IPS-18c (cell line): Measurements from ENCODE around the gene DPH7.
"Not testable (repeated sequence)": the region's sequence is repeated elsewhere in the genome, so short reads cannot be mapped to it uniquely, and the experiment has no call there.

Experiments used
- H3K4me3 ChIP-seq: 2 replicates; pipeline ENCODE4 v1.7.0; 2013; ENCODE audit warnings: low read depth, mild to moderate bottlenecking, low read length, moderate library complexity; ENCODE audit not compliant: insufficient read depth
- H3K9me3 ChIP-seq: one replicate; pipeline ENCODE4 v1.6.1; 2013; ENCODE audit warnings: mild to moderate bottlenecking, low read length, moderate library complexity; ENCODE audit not compliant: control insufficient read depth, insufficient read depth

The DPH7 gene

DNA sequence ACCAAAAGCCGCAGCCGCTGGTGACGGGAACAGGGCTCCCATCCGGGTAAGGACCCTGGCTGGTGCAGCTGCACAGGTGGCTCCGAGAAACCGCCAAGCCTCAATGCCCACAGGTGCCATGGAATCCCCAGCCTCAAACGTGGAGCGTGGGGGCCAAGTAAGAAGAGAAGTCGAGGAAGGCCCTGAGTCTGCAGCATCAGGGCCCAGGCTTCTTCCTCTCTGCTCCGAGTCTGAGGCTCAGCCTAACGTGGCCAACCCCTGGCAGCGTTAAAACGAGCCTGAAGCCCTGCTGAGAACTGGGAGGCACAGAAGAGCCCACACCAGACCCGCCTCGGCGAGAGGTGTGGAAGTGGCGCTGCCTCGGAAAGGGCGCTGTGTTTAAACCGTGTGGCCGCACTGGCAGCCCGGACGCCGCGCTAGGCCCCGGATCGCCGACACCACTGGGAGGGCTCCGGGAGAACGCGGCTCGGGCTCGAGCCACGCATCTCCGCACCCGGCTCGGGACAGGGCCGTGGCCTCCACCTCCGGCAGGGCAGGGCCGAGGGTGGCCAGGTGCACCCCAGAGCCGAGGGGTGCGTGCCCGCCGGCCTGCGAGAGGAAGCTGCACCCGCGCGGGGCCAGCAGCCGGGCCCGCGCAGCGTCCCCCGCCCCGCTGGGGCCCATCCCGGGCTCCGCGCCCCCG is 10.9 kb upstream of the DPH7 start:
- Histone ChIP-seq H3K4me3 (peak overlapping the region; percentile 73), H3K9me3 (no peaks in the 10 kb centered on the region)

DNA sequence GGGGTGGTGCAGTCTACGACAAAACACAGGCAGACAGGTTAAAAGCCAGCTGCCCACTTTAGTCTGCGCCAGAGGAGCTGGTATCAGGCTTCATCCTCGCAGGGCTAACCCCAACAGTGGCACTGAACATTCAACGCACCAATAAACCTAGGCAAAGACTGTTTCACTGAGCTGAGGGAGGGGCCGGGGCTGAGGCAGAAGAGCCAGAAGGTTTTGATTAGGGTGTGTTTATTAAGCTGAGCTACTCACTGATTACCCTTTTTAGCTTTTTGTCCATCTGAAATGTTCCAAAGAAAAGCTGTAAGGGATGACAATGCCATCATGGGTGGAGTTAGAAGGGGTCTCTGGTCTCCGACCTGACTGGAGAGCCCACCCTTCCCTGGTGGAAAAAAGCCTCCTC is 10.2 kb upstream of the DPH7 start:
- Histone ChIP-seq H3K9me3 (no peaks in the 10 kb centered on the region), H3K4me3 (peak overlapping the region; percentile 73)

DNA sequence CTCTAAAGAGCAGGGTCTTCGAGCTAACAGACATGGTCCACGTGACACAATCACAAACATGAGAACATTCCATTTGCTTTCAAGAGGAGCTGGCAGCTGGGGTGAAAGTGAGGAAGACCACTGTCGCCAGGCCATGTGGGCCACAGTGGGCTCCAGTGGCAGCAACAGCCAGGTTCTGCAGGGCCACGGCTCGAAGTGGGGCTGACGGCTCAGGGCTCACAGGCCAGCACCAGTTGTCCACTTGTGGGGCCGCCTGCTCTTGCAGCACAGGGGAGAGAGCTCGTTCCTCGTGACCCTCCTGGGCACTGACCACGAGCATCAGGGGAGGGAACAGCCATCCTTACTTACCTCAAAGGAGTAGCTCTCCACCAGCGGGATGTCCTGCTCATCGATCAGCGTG is 9.6 kb upstream of the DPH7 start:
- Histone ChIP-seq H3K4me3 (peak overlapping the region; percentile 73; the same call in 1 of the 2 replicates), H3K9me3 (no peaks in the 10 kb centered on the region)

DNA sequence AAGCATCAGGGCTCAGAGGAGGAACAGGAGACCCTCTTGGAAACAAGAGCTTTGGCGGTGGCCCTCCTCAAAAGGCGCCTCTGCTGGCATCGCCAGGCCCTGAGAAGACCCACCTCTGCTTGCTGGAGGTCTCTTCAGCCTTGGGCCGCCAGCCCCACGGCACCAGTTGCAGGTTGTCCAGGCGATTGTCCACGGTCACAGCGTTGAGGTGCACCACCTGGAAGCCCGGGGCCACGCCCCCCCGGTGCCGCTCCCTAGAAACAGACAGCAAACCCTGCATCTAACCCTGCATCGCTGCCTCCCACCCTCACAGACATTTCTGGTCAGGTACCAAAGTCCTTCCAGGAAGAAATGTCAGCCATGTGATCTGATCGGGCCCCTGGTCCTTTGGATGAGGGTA is 8.1 kb upstream of the DPH7 start:
- Histone ChIP-seq H3K4me3 (no peak overlapping the region), H3K9me3 (no peaks in the 10 kb centered on the region)

DNA sequence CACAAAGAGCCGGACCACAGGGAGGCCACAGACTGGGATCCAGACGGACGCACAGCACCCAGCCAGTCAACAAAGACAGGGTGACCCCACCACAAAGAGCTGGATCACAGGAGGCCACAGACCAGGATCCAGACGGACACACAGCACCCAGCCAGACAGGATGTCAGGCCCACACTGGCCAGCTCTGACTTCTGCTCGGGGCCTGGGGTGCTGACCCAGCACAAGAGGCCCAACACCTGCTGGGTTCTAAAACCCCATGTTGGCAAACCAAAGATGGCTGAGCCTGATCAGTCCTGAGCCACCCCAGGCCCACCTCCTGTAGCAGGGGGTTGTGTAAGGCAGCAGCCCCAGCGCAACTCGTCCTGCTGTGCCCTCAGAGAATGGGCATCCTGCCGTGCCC is 5.2 kb upstream of the DPH7 start:
- Histone ChIP-seq H3K4me3 (no peak overlapping the region), H3K9me3 (no peaks in the 10 kb centered on the region)

DNA sequence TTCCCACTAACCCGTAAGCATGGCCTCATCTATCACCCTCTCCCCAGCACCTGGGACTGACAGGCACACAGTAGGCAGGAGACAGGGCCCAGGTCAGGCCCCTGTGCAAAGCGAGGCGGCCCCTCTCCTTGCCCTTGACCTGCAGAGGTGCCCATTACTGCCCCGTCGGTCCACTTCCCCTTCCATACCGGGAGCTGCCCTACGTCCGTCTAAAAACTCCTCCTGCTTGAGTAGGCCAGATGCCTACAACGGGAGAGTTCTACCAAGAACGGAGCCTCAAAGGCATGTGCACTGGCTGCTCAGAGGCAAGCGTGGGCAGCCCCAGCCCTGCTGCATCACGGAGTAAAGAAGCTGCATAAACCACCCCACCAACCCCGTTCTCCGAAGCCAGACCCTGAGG is 4.6 kb upstream of the DPH7 start:
- Histone ChIP-seq H3K4me3 (no peak overlapping the region), H3K9me3 (no peaks in the 10 kb centered on the region)

DNA sequence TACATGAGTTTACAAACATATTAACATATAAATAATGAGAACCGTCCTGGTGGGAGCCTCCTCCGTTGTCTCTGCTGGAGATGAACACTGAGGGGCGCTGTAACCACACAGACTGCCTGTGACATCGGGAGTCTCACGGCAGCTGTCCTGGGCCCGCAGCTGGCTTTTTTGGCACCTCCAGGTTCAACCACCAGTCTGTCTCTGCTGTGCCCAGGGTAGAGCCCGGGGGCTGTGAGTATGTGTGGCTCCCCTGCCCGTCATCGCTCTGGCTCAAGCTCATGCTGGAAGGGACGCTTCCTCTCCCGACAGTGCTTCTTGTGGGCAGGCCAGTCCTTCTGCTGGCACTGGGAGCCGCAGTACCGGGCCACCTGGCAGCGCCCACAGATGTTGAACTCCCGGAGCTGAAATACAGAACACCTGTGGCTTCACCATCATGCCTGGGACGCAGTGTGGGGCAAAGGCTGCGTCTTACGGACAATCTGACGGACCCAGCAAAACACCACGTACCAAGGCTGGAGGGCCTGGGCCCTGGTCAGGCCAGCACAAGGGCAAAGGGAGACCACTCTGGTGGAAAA is 3.6 kb upstream of the DPH7 start:
- H3K9me3 ChIP-seq: no peaks in the 10 kb centered on the region

DNA sequence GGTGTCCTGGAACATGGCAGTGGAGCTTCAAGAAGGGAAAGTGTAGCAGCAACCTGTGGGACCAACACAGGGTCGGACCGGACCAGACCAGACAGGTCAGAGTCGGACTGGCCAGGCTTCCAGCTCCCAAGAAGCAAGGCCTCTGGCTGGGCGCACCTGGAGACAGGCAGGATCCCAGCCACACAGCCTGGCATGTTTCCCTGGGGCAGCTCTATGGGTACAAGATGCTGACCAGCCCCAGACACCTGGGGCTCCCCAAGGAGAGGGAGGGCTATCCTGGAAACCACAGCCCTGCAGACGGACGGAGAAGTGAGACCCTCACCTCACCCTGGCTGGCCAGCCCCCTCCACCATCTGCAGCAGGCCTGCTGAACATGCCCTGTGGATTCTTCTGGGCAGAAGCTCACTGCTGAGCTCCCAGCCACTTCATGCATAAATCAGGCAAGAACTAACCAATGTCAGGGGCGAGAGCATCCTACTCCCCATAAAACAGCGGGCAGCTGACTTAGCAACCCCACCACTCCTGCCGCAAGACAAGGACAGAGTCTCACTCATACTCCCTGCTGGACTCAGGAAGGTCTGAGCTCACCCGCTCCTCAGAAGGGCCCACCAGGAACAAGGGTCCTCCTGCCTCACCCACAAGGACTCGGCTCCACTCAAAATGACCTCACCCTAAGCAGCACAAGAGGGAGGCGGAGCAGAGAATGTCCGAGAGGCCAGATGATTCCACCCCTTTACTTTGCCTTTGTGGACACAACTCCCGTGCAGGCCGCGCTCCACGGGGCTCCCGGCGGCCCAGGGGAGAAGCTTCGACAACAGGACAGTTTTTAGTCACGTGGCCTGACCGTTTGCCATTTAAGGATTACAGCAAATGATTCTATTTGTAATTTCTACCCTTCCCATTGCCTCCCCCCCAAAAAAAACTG is 2.9 kb upstream of the DPH7 start:
- no peaks in the 10 kb centered on the region for H3K9me3 ChIP-seq
- H3K4me3 ChIP-seq: no peak overlapping the region

More for the DNA sequence above, 3.6 kb upstream of the DPH7 start:
- H3K4me3 ChIP-seq: no peak overlapping the region

DNA sequence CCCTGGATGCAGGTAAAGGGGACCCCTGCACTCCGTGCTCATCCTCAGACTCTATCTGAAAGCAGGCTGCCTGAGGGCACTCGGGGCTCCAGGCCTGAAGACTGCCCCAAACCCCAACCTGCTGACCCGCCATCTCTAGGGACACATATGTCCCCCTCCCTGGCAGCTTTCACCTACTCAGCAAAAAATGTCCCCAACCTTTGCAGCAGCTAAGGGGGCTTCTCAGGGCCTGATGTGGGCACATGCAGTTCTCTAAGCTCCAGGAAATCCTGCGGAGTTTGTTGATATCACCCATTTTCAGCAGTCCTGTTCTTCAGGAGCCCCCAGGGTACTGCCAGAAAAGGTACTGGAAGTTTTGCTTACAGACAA is 2.2 kb upstream of the DPH7 start:
- Histone ChIP-seq H3K9me3 (no peaks in the 10 kb centered on the region), H3K4me3 (no peak overlapping the region)

DNA sequence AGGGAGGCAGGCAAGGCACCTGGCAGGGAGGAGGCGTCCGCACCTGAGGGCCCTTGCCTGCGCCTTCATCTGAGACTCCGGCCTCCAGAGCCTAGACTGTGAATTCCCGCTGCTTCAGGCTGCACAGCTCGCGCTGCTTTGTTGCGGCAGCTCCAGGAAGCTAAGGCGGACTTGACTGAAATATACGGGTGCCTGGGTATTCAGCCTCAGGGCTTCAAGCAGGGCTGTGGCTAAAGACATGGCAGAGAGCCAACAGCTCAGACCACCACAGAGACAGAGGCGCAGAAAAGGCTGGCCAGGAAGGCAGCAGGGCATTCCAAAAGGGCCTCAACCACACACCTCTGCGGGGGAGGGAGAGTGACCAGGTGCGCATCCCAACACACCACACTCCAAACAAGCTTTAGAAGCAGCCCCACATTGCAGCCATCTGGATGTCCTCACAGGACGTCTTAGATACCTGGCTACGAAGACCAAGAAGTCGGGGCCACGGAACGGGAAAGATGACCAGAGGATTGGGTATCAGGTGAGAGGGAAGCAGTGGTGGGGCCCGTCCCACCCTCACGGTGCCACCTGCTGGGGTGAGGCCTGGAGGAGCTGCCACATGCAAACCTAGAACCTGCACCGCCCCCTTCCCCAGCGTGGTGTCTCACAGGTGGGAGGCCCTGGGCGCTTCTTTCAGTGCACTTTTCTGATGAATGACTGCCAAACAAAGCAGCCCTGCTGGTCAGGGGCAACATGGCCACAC is 1.7 kb upstream of the DPH7 start:
- Histone ChIP-seq H3K4me3 (no peak overlapping the region), H3K9me3 (no peaks in the 10 kb centered on the region)

DNA sequence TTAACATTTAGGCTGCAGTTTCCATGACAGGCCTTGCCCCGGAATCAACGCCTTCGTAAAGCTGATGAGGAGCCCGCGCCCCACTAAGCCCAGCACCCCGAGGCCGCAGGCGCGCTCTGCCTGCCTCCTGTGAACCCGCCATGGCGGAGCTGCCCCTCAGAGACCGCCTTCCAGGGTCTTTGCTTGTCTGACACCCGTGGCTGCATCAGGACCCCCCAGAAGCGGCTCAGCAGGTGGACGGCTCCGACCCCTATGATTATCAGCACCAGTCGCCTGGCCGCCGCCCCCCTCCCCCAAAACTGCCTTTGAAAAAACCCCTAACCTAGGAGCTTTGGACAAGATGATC is 507 bp upstream of the DPH7 start:
- Histone ChIP-seq H3K4me3 (peak overlapping the region; percentile 100), H3K9me3 (no peaks in the 10 kb centered on the region)

DNA sequence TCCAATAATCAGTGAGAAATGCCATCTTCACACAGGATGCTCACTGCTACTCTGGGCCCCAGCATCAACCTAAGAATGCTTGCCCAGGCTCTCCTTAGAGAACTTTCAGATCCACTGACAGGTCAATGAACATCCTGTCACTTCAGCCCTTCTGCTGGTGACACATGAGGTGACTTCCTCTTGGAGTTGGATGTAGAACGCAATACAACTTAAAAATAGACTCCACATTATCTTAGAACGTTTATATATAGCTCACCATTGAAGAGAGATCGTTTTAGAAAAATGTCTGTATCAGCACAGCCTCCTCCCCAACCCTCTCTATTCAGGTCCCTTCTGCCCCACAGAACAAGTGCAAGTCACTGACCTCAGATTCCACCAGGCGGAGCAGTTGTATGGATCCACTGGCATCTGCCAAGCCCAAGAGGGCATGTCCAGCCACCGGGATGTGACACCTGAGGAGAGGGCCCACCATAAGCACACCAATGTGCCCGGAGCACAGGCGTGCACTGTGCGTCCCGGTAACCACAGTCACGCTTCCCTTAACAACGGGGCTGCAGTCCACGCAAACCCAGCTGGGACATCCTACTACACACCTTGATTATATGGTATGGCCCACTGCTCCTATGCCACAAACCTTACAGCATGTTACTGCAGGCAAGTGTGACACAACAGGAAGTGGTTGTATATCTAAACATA is 2.9 kb downstream of the DPH7 start:
- H3K4me3 ChIP-seq: no peak overlapping the region
- no peaks in the 10 kb centered on the region for H3K9me3 ChIP-seq

DNA sequence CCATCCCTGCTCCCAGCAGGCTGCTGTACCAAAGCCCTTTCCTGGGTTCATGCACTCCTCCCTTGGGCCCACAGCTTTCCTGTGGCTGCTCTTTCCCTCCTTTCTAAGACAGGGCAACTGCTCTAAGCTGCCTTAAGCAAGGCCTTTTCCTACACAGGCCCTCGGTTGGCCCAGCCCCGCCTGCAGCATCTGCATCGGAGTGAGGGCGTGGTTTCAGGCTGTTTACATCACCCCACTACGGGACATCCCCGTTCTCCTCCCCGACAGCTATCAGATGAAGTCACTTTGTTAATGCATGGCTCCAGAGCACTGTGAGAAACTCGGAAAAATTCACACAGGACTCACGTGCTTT is 3.4 kb downstream of the DPH7 start:
- Histone ChIP-seq H3K4me3 (no peak overlapping the region), H3K9me3 (no peaks in the 10 kb centered on the region)

DNA sequence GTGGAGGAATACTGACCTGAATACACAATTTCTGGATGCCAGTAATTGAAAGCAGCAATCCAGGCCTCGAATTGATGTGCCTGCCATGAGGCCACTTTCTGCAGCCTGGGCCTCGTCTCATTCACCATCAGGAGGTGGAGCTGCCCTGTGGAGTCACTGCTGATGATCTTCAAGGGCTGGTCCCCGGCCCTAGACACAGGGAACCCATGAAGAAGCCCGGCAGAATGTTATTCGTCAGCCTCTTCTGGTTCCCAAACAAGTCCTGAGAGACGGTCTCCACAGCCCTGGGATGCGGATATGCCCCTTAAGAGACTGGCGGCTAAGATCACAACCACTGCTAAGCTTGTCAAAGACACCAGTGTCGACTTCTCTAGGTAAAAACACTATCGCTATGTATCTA is 4.5 kb downstream of the DPH7 start:
- H3K9me3 ChIP-seq: no peaks in the 10 kb centered on the region
- no peak overlapping the region for H3K4me3 ChIP-seq

DNA sequence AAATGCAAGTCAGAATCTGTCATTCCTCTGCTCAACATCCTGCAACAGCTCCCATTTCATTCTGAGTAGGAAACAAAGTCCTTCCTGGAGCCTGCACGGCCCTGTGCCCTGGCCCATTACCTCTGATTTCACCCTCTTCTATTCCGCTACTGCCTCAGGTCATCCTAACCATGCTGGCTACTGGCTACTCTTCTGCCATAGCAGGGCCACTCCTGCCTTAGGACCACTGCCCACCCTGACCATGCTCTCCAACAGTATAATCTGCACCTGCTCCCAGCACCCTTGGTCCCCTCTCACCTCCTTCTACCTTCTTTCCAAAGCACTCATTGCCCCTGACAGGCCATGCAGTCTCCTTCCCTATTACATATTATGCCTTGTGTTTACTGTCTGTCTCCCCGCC is 8.2 kb downstream of the DPH7 start:
- Histone ChIP-seq H3K9me3 (no peaks in the 10 kb centered on the region), H3K4me3 (no peak overlapping the region)

DNA sequence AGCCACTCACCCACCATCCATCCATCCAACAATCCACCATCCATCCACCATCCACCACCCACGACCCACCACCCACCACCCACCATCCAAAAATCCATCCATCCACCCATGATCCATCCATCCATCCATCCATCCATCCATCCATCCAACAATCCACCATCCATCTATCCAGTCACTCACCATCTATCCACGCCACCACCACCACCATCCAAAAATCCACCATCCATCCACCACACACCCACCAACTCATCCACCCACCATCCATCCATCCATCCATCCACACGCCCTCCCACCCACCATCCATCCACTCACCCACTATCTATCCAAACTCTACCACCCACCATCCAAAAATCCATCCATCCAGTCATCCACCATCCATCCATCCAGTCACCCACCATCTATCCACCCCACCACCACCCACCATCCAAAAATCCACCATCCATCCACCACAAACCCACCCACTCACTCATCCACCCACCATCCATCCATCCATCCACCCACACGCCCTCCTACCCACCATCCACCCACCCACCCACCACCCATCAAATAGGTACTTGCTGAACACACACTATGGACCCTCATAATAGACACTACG is 9.0 kb downstream of the DPH7 start:
- Histone ChIP-seq H3K9me3 (no peaks in the 10 kb centered on the region), H3K4me3 (no peak overlapping the region)

DNA sequence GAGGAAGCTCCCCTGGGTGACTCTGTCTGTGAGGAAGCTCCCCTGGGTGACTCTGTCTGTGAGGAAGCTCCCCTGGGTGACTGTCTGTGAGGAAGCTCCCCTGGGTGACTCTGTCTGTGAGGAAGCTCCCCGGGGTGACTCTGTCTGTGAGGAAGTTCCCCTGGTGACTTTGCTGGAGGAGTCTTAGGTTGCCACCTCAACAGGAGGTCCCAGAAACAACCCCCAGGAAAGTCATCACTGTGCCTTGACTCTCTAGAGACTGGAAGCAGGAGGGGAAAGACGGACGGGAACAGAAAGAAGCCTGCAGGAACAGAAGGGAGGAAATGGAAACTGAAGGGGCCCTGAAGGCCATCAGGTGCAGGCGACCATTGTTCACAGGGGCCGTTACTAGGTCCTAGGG is 10.3 kb downstream of the DPH7 start:
- not testable (repeated sequence) for H3K9me3 ChIP-seq, H3K4me3 ChIP-seq
